SKM-1 (cell line): Measurements from ENCODE around the gene PIK3AP1.
A peak's percentile ranks its signal among the peaks of the same experiment; 100 is the strongest.
"Not testable (repeated sequence)": the region's sequence is repeated elsewhere in the genome, so short reads cannot be mapped to it uniquely, and the experiment has no call there.

Source experiments
- DNase-seq: peaks from one replicate; lab custom pipeline; 2025; ENCODE audit not compliant: unreplicated experiment; lab: John Stamatoyannopoulos, UW

Gene PIK3AP1

GRCh38 chr10:96721207-96721572, 876 bp upstream of the PIK3AP1 start:
- no peak for DNase-seq

DNA sequence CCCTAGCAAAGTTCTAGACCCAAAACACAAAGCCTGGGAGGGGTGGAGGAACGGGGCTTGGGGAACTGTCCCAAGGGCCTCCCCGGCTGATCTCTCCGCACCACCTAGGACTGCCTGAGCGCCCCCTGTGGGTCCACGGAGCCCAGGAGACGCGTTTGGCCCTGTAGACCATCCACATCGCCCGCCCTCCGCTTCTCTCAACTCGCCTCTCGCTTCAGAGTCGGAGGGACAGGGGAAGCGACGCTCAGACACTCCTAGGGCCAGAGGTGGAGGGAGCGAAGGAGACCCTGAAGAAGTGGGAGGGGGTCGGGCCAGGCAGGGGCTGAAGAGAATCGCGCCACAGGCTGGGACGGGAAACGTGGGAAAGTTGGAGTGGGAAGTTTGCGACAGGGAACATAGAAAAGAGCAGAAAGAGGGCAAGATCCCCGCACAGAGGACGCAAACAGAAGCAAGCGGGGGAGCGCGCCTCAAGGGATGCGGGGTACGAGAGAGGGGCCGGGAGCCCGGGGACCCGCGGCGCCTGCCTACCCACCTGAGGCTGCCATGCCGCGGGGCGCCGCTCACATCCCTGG, 378 bp downstream of the PIK3AP1 start:
- peak; percentile 36 for DNase-seq

- DNase-seq, result no peak
These were observed 1.1 kb downstream of the PIK3AP1 start for GRCh38 chr10:96719200-96719599.

DNA sequence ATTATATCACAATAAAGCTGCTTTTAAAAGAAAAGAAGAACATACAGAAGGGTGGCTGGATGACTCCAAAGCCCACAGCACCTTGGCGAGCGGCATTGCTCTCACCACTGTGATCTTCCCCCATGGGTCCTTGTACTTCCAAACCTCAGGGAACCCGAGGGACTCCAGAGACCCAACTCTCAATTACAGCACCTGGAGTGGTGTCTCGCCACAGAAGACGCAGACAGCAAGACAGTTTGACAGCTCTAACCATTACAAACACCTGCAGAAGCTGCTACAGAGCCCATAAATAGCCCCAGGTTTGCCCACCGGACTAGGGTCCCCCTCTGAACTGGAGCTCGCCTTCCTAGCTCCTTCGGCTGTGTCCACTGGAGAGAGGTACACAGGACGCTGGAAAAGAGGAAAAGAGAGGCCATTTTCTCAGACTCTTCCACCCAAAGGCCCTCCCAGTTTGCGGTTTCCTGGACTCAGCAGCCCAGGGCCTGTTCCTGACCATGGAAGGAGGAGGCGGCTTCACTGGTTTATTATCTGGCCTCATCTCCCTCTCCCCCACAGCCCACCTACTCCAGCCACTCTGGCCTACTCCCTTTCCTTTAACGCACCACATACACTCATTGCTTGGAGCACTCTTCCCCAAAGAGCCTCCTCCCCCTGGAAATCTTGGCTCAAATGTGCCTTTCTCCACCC, 1.9 kb downstream of the PIK3AP1 start:
- DNase-seq, result no peak

GRCh38 chr10:96716390-96716789, 3.9 kb downstream of the PIK3AP1 start:
- no peak for DNase-seq

DNA sequence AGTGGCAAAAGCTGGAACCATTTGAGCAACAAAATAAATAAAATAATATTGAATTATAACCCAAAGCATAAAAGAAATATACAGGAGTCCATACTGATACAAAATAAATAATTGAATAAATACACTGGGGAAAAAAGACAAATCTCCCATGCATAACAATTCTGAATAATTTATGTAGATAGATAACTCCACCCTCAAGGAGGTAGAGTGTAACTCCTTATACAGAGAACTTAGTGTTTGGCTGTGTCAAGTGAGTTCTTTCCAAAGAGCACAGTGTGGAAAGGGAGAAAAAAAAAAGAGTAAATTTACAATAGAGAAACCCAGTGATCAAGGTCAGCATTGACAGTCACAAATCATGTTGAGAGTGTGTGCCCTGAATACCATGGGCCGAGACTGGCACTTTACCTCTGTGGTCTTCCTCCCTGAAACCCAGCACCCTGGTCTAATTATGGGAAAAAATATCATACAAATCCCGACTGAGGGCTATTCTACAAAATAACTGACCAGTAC, 5.5 kb downstream of the PIK3AP1 start:
- DNase-seq, result no peak

GRCh38 chr10:96714031-96714590, 6.2 kb downstream of the PIK3AP1 start:
- no peak for DNase-seq

GRCh38 chr10:96712662-96713271, 7.5 kb downstream of the PIK3AP1 start:
- DNase-seq, result no peak

GRCh38 chr10:96711048-96711728, 9.1 kb downstream of the PIK3AP1 start:
- no peak for DNase-seq

GRCh38 chr10:96709525-96709924, 10.8 kb downstream of the PIK3AP1 start:
- DNase-seq, result no peak

DNA sequence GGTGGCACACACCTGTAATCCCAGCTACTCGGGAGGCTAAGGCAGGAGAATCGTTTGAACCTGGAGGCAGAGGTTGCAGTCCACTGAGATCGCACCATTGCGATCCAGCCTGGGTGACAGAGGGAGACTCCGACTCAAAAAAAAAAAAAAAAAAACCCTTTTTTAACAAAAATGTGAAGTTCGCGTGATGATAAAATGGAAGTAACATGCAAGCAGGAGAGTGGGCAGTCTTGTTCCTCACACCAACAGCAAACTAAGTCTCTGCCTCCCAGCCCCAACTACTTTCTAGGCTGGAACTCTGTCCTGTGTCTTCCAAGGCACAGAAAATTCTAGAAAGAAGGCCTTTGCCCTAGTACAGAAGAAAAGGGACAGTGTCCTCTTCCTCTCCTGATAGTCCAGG, 11.3 kb downstream of the PIK3AP1 start:
- DNase-seq, result no peak

DNA sequence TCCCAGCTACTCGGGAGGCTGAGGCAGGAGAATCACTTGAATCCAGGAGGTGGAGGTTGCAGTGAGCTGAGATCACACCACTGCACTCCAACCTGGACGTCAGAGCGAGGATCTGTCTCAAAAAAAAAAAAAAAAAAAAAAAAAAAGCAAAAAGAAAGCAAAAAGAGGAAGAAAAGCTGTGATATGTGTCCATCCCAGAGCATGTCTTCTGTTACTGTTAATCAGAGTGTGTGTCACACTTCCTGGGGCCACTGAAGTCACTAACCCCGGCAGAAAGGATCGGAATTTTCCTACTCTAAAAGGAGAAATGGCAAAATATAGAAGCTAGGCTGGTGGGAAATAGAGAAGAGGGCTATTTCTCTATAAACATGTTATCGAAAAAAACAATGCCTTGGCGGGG, 11.9 kb downstream of the PIK3AP1 start:
- peak; percentile 66 for DNase-seq

- no peak for DNase-seq
These were observed 13.9 kb downstream of the PIK3AP1 start for GRCh38 chr10:96706331-96706853.

DNA sequence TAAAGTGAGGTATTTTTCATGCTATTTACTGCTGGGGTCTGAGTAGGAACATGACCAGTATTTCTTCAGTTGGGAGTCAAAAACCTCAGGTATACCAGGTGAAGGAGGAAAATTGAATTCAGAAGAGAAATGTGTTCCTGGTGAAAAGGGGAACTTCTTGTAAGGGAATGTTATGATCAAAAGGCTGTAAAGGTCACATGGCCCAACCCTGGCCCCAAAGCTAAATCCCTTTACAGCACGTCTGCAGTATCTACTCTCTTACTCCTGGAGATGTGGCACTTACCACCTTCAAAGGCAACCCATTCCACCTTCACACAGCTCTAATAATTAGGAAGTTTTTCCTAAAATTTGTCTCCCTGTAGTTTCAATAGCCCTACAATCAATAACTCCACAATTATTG, 15.2 kb downstream of the PIK3AP1 start:
- peak; percentile 12 for DNase-seq

- no peak for DNase-seq
These were observed 15.8 kb downstream of the PIK3AP1 start for GRCh38 chr10:96704563-96704962.

- peak; percentile 8 for DNase-seq
These were observed 17.0 kb downstream of the PIK3AP1 start for GRCh38 chr10:96703358-96703757.

DNA sequence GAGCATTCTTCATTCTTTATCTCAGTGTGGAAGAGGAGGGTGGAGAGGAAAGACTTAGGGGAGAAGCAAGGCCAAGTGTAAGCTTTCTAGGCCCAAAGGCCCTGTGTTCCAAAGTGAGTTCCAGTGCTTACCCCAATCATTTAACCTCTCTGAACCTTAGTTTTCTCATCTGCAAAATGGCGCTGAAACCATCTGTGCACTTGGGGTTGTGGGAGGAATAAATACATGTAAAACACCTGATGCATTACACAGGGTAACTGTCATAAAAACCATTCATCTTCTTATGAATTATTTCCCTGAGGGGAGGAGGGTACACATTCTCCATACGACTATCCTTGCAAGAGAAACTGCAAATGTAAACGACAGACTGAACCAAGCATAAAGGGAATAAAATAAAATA, 19.0 kb downstream of the PIK3AP1 start:
- no peak for DNase-seq

DNA sequence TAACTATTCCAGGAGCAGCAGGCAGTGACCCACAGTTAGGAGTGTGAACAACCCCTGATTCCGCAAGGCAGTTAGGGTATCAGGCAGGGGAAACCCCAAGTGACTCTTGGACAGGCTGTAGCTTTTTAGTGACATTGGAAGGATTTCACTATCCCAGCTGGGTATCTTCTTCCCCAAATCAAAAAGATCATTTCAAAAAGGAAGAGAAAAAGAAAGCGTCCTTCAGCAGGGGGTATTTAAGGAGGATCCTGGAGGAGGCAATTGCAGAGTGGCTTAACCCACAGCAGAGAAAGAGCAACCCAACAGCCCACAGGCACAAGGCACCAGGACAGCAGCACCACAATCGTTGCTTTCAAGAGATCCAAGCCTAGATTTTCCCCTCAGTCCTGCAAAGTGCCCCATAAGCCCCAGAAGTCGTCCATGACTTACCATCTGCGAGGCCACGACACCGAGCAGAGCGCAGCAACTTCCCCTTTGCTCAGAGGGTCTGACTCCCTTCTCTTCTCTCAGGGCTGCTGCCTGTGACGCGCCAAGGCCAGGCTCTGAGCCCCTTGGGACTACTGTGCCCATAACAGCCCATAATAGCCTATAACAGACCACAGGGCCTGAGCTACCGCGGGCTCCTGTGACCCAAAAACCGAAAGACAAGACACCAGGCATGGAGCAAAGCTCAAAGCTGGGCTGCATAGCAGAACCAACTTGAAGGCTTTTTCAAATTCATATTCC, 19.8 kb downstream of the PIK3AP1 start:
- peak; percentile 44 for DNase-seq

DNA sequence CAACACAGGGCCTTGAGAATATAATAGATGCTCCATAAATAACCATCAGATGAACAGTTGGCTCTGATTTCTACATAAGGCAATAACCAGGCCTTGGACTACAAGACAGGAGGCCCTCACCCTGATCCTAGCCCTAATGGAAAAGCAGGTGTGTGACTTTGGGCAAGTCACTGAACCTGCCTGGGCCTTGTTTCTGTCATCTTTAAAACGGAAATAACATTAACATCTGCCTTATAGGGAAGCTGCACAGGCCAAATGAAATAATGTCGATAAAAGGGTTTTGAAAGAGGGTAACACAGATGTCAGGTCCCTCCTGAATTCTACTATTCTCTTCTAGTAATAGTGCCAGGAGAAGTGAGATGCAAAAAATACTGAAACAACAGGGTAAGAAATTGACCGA, 20.7 kb downstream of the PIK3AP1 start:
- DNase-seq, result no peak

- DNase-seq, result not testable (repeated sequence)
These were observed 22.0 kb downstream of the PIK3AP1 start for GRCh38 chr10:96698305-96698704.

DNA sequence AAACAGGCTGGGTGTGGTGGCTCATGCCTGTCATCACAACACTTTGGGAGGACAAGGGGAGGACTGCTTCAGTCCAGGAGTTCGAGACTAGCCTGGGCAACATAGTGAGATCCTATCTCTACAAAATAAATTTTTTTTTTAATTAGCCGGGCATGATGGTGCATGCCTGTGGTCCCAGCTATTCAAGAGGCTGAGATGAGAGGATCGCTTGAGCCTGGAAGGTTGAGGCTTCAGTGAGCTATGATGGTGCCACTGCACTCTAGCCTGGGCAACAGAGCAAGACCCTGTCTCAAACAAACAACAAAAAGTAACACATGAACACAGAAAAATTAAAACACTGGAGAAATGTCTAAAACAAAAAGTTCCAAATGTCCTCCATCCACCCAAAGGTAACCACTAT, 22.9 kb downstream of the PIK3AP1 start:
- no peak for DNase-seq
